ENCODE data around the gene SMARCA5. TPM values are rescaled to one million over a fixed set of nuclear protein-coding genes. Genes with fewer than 3 reads are reported as not detected.

SMARCA5 gene
- total RNA-seq, 2 donors from 2014 or later, result 20.8 to 21.0 TPM

- H3K9me3 ChIP-seq, result no peaks in the 10 kb centered on the region
- intact Hi-C loops (cut with DNase I), result no loop called here
- peaks cover 6 to 26% of the 10 kb centered on the region in 2 donors for H3K36me3 ChIP-seq (replicated peaks in 1 of 2; ENCODE audit: insufficient read depth in 1 of 2, low read depth in 2 of 2)
- DNase-seq, result no peak
- H3K4me3 ChIP-seq, result no peak overlapping the region
- TF ChIP-seq CTCF (IDR thresholded peaks at IDR 0.05), result no peak
- TF ChIP-seq POLR2A (IDR thresholded peaks at IDR 0.05), result no peak
- 85 to 88% methylated on average over 2 of the region's 2 CpGs for WGBS, 2 donors
- ATAC-seq, result no peak
- H3K27me3 ChIP-seq, result no peaks in the 10 kb centered on the region
- H3K4me1 ChIP-seq, result peaks cover 9% of the 10 kb centered on the region
- no peak overlapping the region for H3K27ac ChIP-seq
These were observed 36.4 kb downstream of the SMARCA5 start for GRCh38 chr4:143549928-143550327.

- H3K27me3 ChIP-seq, result no peaks in the 10 kb centered on the region
- peaks cover 23% of the 10 kb centered on the region for H3K4me1 ChIP-seq
- H3K9me3 ChIP-seq, result no peaks in the 10 kb centered on the region
- ATAC-seq, result no peak
- no peak overlapping the region for H3K27ac ChIP-seq
- DNase-seq, result no peak
- H3K4me3 ChIP-seq, result no peak overlapping the region
- 66 to 68% methylated on average over 4 of the region's 4 CpGs for WGBS, 2 donors
- TF ChIP-seq POLR2A (IDR thresholded peaks at IDR 0.05) (no peak), CTCF (IDR thresholded peaks at IDR 0.05) (no peak)
- intact Hi-C loops (cut with DNase I), result no loop called here
- no peaks in the 10 kb centered on the region for H3K36me3 ChIP-seq (replicated peaks in 1 of 2; ENCODE audit: insufficient read depth in 1 of 2, low read depth in 2 of 2)
These were observed 41.5 kb downstream of the SMARCA5 start for GRCh38 chr4:143554728-143555597.

- ATAC-seq (no peak), DNase-seq (no peak)
- H3K9me3 ChIP-seq, result no peaks in the 10 kb centered on the region
- TF ChIP-seq POLR2A (IDR thresholded peaks at IDR 0.05) (no peak), CTCF (IDR thresholded peaks at IDR 0.05) (no peak)
- intact Hi-C loops (cut with DNase I), result no loop called here
- H3K27ac ChIP-seq, result no peak overlapping the region
- H3K36me3 ChIP-seq (replicated peaks in 1 of 2; ENCODE audit: insufficient read depth in 1 of 2, low read depth in 2 of 2), result no peaks in the 10 kb centered on the region
- WGBS, 2 donors, result 85 to 88% methylated on average over 5 of the region's 5 CpGs
- peaks cover 26% of the 10 kb centered on the region for H3K4me1 ChIP-seq
- no peaks in the 10 kb centered on the region for H3K27me3 ChIP-seq
- no peak overlapping the region for H3K4me3 ChIP-seq
These were observed 42.2 kb downstream of the SMARCA5 start for GRCh38 chr4:143555676-143556075.

GRCh38 chr4:143558286-143558685, 44.8 kb downstream of the SMARCA5 start:
- peaks cover 20% of the 10 kb centered on the region for H3K4me1 ChIP-seq
- intact Hi-C loops (cut with DNase I), result no loop called here
- no peaks in the 10 kb centered on the region for H3K36me3 ChIP-seq (replicated peaks in 1 of 2; ENCODE audit: insufficient read depth in 1 of 2, low read depth in 2 of 2)
- no peaks in the 10 kb centered on the region for H3K9me3 ChIP-seq
- ATAC-seq (no peak), DNase-seq (no peak)
- peak overlapping the region in 2 of 4 donors; percentile 75 to 77 for H3K27ac ChIP-seq
- no peaks in the 10 kb centered on the region for H3K27me3 ChIP-seq
- TF ChIP-seq CTCF (IDR thresholded peaks at IDR 0.05) (no peak), POLR2A (IDR thresholded peaks at IDR 0.05) (no peak)
- no peak overlapping the region for H3K4me3 ChIP-seq
- WGBS, 2 donors, result 72 to 79% methylated on average over 2 of the region's 2 CpGs
